CD4-positive, CD25-positive, alpha-beta regulatory T cell (primary cell): ENCODE data around the gene ERMARD. TPM values are rescaled to one million over a fixed set of nuclear protein-coding genes. Genes with fewer than 3 reads are reported as not detected.

Experiments
- ATAC-seq, 2 donors: fragments of 150-1000 bp; cut with Tn5 transposase; one replicate each; pipeline ENCODE4 v1.10.0; 2021; ENCODE audit warnings: low read depth in 2 of 2, moderate number of reproducible peaks in 2 of 2, moderate library complexity in 1 of 2
- DNase-seq, 3 donors: peaks; one replicate each; pipeline versions ENCODE4 v3.0.0 to v3.0.0-alpha.2; 2012 to 2022; ENCODE audit warnings: mixed read lengths in 1 of 3
- H3K27ac ChIP-seq: one replicate; pipeline ENCODE4 v1.7.0; 2013; ENCODE audit warnings: mild to moderate bottlenecking, low read length; ENCODE audit not compliant: insufficient read depth, poor library complexity, severe bottlenecking
- H3K27me3 ChIP-seq: one replicate; pipeline ENCODE4 v1.7.0; 2013; ENCODE audit warnings: low read length; ENCODE audit not compliant: control insufficient read depth, insufficient read depth
- H3K36me3 ChIP-seq: one replicate; pipeline ENCODE4 v1.7.0; 2013; ENCODE audit warnings: mild to moderate bottlenecking, low read length, moderate library complexity; ENCODE audit not compliant: control insufficient read depth, insufficient read depth
- H3K4me1 ChIP-seq: 2 replicates; pipeline ENCODE4 v1.7.0; 2013; ENCODE audit warnings: mild to moderate bottlenecking, low read length; ENCODE audit not compliant: insufficient read depth, control insufficient read depth, poor library complexity, severe bottlenecking
- H3K4me3 ChIP-seq: one replicate; pipeline ENCODE4 v1.7.0; 2013; ENCODE audit warnings: low read depth, mild to moderate bottlenecking, low read length, moderate library complexity
- H3K9me3 ChIP-seq, 2 experiments: 1 replicate in 1 of 2; 2 replicates in 1 of 2; pipeline ENCODE4 v1.7.0; 2013; ENCODE audit warnings: low read length in 2 of 2, mild to moderate bottlenecking in 1 of 2, moderate library complexity in 1 of 2; ENCODE audit not compliant: control insufficient read depth in 2 of 2
- H3K27ac Mint-ChIP-seq, 3 donors: one replicate each; pipeline ENCODE4 v1.8.0; 2020 to 2022; ENCODE audit warnings: mild to moderate bottlenecking in 3 of 3, mixed read lengths in 3 of 3, moderate library complexity in 2 of 3
- H3K27me3 Mint-ChIP-seq: one replicate; pipeline ENCODE4 v1.8.0; 2022; ENCODE audit warnings: mild to moderate bottlenecking, mixed read lengths
- H3K36me3 Mint-ChIP-seq: one replicate; pipeline ENCODE4 v1.8.0; 2020; ENCODE audit warnings: mixed read lengths
- H3K4me1 Mint-ChIP-seq, 4 donors: one replicate each; pipeline ENCODE4 v1.8.0; 2020 to 2022; ENCODE audit warnings: mixed read lengths in 4 of 4, mild to moderate bottlenecking in 1 of 4
- H3K4me3 Mint-ChIP-seq, 4 donors: one replicate each; pipeline ENCODE4 v1.8.0; 2020 to 2022; ENCODE audit warnings: mild to moderate bottlenecking in 4 of 4, mixed read lengths in 4 of 4, moderate library complexity in 3 of 4
- H3K9me3 Mint-ChIP-seq, 7 donors: one replicate each; pipeline ENCODE4 v1.8.0; 2020 to 2022; ENCODE audit warnings: mixed read lengths in 7 of 7, mild to moderate bottlenecking in 3 of 7, moderate library complexity in 2 of 7
- polyA plus RNA-seq, 4 donors: library from polyadenylated mRNA; unstranded; fragments of 300-500 nt; fragmentation: Illumina TruSeq; gene quantifications; one replicate each; pipeline ENCODE4 v1.2.3, GENCODE V29; 2021
- total RNA-seq: library from RNA; stranded (reverse); gene quantifications from one replicate; pipeline ENCODE4 v1.2.3, GENCODE V29; 2022

ERMARD gene
- total and polyA plus RNA-seq, 5 donors from 2014 or later: 12.4 to 27.3 (median 14.3) TPM

GRCh38 chr6:169786349-169786748 is 34.9 kb downstream of the ERMARD start:
- H3K27ac Mint-ChIP-seq: no peak overlapping the region
- Histone ChIP-seq H3K27ac (no peak overlapping the region), H3K9me3 (no peaks in the 10 kb centered on the region), H3K36me3 (peaks cover 2% of the 10 kb centered on the region), H3K4me3 (no peak overlapping the region), H3K4me1 (peaks cover 14% of the 10 kb centered on the region), H3K27me3 (no peaks in the 10 kb centered on the region)
- no peak for ATAC-seq
- H3K4me1 Mint-ChIP-seq: peaks cover 0 to 16% (median 8%) of the 10 kb centered on the region in 4 donors
- peak overlapping the region in 1 of 4 donors; percentile 6 for H3K4me3 Mint-ChIP-seq
- no peak for DNase-seq
- H3K27me3 Mint-ChIP-seq: peaks cover 5% of the 10 kb centered on the region
- H3K9me3 Mint-ChIP-seq: no peaks in the 10 kb centered on the region
- peaks cover 4% of the 10 kb centered on the region for H3K36me3 Mint-ChIP-seq

DNA sequence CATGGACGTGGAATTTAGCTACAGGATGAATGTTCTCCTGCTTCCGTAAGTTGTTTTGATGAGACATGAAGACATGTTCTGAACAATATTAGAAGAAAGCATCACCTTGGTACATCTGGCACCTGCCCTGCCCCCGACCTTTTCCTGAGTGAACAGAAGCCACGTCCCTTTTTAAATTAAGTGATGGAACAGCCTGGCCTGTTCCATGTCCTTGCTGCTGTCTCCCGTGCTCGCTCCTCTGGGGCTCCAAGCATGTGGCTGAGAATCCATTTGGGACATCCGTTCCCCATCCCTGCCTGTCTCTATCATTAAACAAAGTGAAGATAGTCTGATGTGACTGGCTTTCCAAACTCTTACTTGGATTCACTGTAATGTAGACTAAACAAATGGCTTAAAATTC is 36.4 kb downstream of the ERMARD start:
- ATAC-seq: no peak
- DNase-seq: no peak
- Histone ChIP-seq H3K27me3 (no peaks in the 10 kb centered on the region), H3K4me3 (no peak overlapping the region), H3K36me3 (no peaks in the 10 kb centered on the region), H3K27ac (no peak overlapping the region), H3K9me3 (no peaks in the 10 kb centered on the region), H3K4me1 (peaks cover 14% of the 10 kb centered on the region)
- Mint-ChIP-seq H3K27ac (no peak overlapping the region), H3K4me1 (peaks cover 0 to 20% (median 9%) of the 10 kb centered on the region in 4 donors), H3K27me3 (peaks cover 9% of the 10 kb centered on the region), H3K36me3 (peaks cover 3% of the 10 kb centered on the region), H3K9me3 (no peaks in the 10 kb centered on the region), H3K4me3 (no peak overlapping the region)

- Histone ChIP-seq H3K27me3 (no peaks in the 10 kb centered on the region), H3K36me3 (no peaks in the 10 kb centered on the region), H3K4me3 (no peak overlapping the region), H3K9me3 (no peaks in the 10 kb centered on the region), H3K4me1 (peaks cover 14% of the 10 kb centered on the region), H3K27ac (no peak overlapping the region)
- H3K36me3 Mint-ChIP-seq: no peaks in the 10 kb centered on the region
- DNase-seq (no peak), ATAC-seq (no peak)
- H3K9me3 Mint-ChIP-seq: no peaks in the 10 kb centered on the region
- no peak overlapping the region for H3K27ac Mint-ChIP-seq
- peak overlapping the region; percentile 50 to 92 (median 77) for H3K4me3 Mint-ChIP-seq
- H3K27me3 Mint-ChIP-seq: peaks cover 14% of the 10 kb centered on the region
- peaks cover 0 to 20% (median 9%) of the 10 kb centered on the region in 4 donors for H3K4me1 Mint-ChIP-seq
These were observed 37.4 kb downstream of the ERMARD start for GRCh38 chr6:169788809-169789145.

- no peak for ATAC-seq
- Mint-ChIP-seq H3K36me3 (no peaks in the 10 kb centered on the region), H3K4me3 (peak overlapping the region; percentile 86 to 92 (median 90)), H3K4me1 (peaks cover 0 to 20% (median 9%) of the 10 kb centered on the region in 4 donors), H3K27ac (peak overlapping the region in 1 of 3 donors; percentile 82), H3K9me3 (no peaks in the 10 kb centered on the region), H3K27me3 (peaks cover 14% of the 10 kb centered on the region)
- H3K4me1 ChIP-seq: peaks cover 14% of the 10 kb centered on the region
- no peak for DNase-seq
- no peak overlapping the region for H3K27ac ChIP-seq
- peak overlapping the region; percentile 81 for H3K4me3 ChIP-seq
- H3K9me3 ChIP-seq: no peaks in the 10 kb centered on the region
- no peaks in the 10 kb centered on the region for H3K27me3 ChIP-seq
- H3K36me3 ChIP-seq: no peaks in the 10 kb centered on the region
These were observed 37.9 kb downstream of the ERMARD start for GRCh38 chr6:169789146-169789943.

GRCh38 chr6:169789944-169790927 is 38.8 kb downstream of the ERMARD start:
- Mint-ChIP-seq H3K4me3 (peak overlapping the region; percentile 86 to 92 (median 90)), H3K36me3 (no peaks in the 10 kb centered on the region), H3K9me3 (no peaks in the 10 kb centered on the region), H3K4me1 (peaks cover 0 to 20% (median 9%) of the 10 kb centered on the region in 4 donors), H3K27me3 (peaks cover 14% of the 10 kb centered on the region), H3K27ac (peak overlapping the region in 2 of 3 donors; percentile 67 to 82)
- no peak overlapping the region for H3K27ac ChIP-seq
- H3K4me1 ChIP-seq: peaks cover 14% of the 10 kb centered on the region
- H3K4me3 ChIP-seq: peak overlapping the region; percentile 81
- DNase-seq: peak; percentile 55 to 80 (median 69)
- peak; percentile 94 to 95 for ATAC-seq
- H3K27me3 ChIP-seq: no peaks in the 10 kb centered on the region
- H3K9me3 ChIP-seq: no peaks in the 10 kb centered on the region
- H3K36me3 ChIP-seq: no peaks in the 10 kb centered on the region

- Mint-ChIP-seq H3K4me1 (peaks cover 0 to 20% (median 9%) of the 10 kb centered on the region in 4 donors), H3K36me3 (no peaks in the 10 kb centered on the region), H3K27ac (no peak overlapping the region), H3K4me3 (peak overlapping the region in 2 of 4 donors; percentile 58 to 69), H3K27me3 (peaks cover 21% of the 10 kb centered on the region), H3K9me3 (no peaks in the 10 kb centered on the region)
- Histone ChIP-seq H3K36me3 (no peaks in the 10 kb centered on the region), H3K4me1 (peaks cover 14% of the 10 kb centered on the region), H3K27ac (no peak overlapping the region), H3K27me3 (no peaks in the 10 kb centered on the region), H3K4me3 (no peak overlapping the region), H3K9me3 (no peaks in the 10 kb centered on the region)
- DNase-seq (no peak), ATAC-seq (no peak)
These were observed 40.3 kb downstream of the ERMARD start for GRCh38 chr6:169791721-169792131.

- ATAC-seq: no peak
- Histone ChIP-seq H3K27me3 (no peaks in the 10 kb centered on the region), H3K9me3 (no peaks in the 10 kb centered on the region), H3K36me3 (no peaks in the 10 kb centered on the region), H3K4me3 (no peak overlapping the region), H3K4me1 (peaks cover 14% of the 10 kb centered on the region), H3K27ac (no peak overlapping the region)
- Mint-ChIP-seq H3K4me1 (peaks cover 0 to 20% (median 9%) of the 10 kb centered on the region in 4 donors), H3K36me3 (no peaks in the 10 kb centered on the region), H3K9me3 (no peaks in the 10 kb centered on the region), H3K27me3 (peaks cover 22% of the 10 kb centered on the region), H3K27ac (no peak overlapping the region), H3K4me3 (peak overlapping the region in 1 of 4 donors; percentile 58)
- no peak for DNase-seq
These were observed 41.0 kb downstream of the ERMARD start for GRCh38 chr6:169792306-169793015.
